ENCODE results near the gene ADAMTSL3.

Gene ADAMTSL3

DNA sequence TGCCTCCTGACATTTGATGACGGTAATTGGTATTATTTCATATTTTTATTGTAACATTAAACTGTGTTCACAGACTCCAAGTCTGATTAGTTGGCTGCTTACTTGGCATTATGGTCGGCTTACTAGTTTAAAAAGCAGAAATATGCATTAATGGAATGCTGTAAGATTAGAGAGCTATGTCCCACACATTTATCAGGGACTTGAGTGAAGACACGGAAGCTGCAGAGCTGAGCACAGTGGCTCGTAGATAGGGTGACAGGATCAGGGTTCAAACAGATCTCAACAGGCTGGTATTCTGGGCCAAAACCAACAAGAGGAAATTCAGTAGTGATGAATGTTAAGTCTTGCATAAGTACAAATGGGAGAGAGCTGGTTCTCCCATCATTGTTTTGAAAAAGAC, 113.8 kb downstream of the ADAMTSL3 start:
- Histone ChIP-seq H3K9me3 (ENCODE audit: control insufficient read depth in 2 of 2, low read length in 2 of 2) (no peaks in the 10 kb centered on the region), H3K9ac (ENCODE audit: low read depth in 1 of 2, low read length in 2 of 2) (no peak overlapping the region), H3K36me3 (ENCODE audit: control insufficient read depth in 2 of 2, insufficient read depth in 2 of 2, low read length in 2 of 2) (no peaks in the 10 kb centered on the region), H3K27ac (ENCODE audit: low read depth in 2 of 2, low read length in 2 of 2) (no peak overlapping the region), H3K27me3 (ENCODE audit: control insufficient read depth in 2 of 2, insufficient read depth in 2 of 2, low read length in 2 of 2) (no peaks in the 10 kb centered on the region), H3K4me3 (ENCODE audit: low read length in 2 of 2) (no peak overlapping the region), H3K4me1 (ENCODE audit: control insufficient read depth in 2 of 2, insufficient read depth in 2 of 2, low read length in 2 of 2) (no peaks in the 10 kb centered on the region)

DNA sequence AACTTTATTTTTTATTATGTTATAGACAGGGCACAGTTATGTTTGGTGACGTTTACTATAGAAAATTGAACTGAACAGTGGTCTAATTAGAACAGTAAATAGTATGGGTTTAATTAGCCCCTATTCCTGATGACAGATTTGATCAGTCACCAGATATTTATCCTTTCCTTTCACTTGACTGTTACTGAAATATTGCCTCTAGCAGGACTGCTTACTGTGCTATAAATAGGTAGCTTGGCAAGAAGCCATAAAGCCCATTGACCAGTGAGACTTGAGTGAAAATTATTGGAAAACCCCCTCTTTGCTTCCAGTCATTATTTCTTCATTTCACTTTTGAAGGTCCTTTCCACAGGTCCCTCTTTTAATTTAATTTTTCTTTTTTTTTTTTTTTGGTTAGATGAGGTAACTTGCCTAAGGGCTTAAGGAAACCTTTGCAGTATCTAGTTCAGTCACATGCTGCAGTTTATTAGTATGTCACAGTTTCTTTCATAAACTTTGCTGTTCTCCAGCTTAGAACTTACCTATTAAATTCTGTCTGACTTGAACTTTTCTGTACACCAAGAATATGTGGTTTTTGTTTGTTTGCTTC, 115.6 kb downstream of the ADAMTSL3 start:
- Histone ChIP-seq H3K9me3 (ENCODE audit: control insufficient read depth in 2 of 2, low read length in 2 of 2) (no peaks in the 10 kb centered on the region), H3K4me3 (ENCODE audit: low read length in 2 of 2) (no peak overlapping the region), H3K27me3 (ENCODE audit: control insufficient read depth in 2 of 2, insufficient read depth in 2 of 2, low read length in 2 of 2) (no peaks in the 10 kb centered on the region), H3K4me1 (ENCODE audit: control insufficient read depth in 2 of 2, insufficient read depth in 2 of 2, low read length in 2 of 2) (no peaks in the 10 kb centered on the region), H3K27ac (ENCODE audit: low read depth in 2 of 2, low read length in 2 of 2) (no peak overlapping the region), H3K9ac (ENCODE audit: low read depth in 1 of 2, low read length in 2 of 2) (no peak overlapping the region), H3K36me3 (ENCODE audit: control insufficient read depth in 2 of 2, insufficient read depth in 2 of 2, low read length in 2 of 2) (no peaks in the 10 kb centered on the region)

DNA sequence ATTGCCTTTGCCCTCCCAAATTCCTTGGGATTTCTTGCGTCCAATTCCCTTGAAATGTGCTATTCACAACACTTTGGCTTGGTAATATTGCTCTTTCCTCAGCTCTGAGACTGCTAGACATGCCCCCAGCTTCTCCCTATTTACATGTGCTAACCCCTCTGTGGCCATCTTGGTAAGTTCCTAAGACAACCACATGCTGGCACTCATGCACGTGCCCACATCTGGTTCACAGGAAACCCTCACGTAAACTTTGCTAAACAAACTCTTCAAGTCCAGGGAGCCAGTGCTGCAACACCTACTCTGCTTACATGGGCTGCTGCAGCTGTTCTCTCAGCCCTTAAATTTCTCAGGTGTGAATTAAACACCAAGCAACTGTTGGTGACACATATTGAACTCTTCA, 121.8 kb downstream of the ADAMTSL3 start:
- Histone ChIP-seq H3K4me1 (ENCODE audit: control insufficient read depth in 2 of 2, insufficient read depth in 2 of 2, low read length in 2 of 2) (no peaks in the 10 kb centered on the region), H3K9me3 (ENCODE audit: control insufficient read depth in 2 of 2, low read length in 2 of 2) (no peaks in the 10 kb centered on the region), H3K27me3 (ENCODE audit: control insufficient read depth in 2 of 2, insufficient read depth in 2 of 2, low read length in 2 of 2) (no peaks in the 10 kb centered on the region), H3K9ac (ENCODE audit: low read depth in 1 of 2, low read length in 2 of 2) (no peak overlapping the region), H3K4me3 (ENCODE audit: low read length in 2 of 2) (no peak overlapping the region), H3K36me3 (ENCODE audit: control insufficient read depth in 2 of 2, insufficient read depth in 2 of 2, low read length in 2 of 2) (no peaks in the 10 kb centered on the region), H3K27ac (ENCODE audit: low read depth in 2 of 2, low read length in 2 of 2) (no peak overlapping the region)

DNA sequence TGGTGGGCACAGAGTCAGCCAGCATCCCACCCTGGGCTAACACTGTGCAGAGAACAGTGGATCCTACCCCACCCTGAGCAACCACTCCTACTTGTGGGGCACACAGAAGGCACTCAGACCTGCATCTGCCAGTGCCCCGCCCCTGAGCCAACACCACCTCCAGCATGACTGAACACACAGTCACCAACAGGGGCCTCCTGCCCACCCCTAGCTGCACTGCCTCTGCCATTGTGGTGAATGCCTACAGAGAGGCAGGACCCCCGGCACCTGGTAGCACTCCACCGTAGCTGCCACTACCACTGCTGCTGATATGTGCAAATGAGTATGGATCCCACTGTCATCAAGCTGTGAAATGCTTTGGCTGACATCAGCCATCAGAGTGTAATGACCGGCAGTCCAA, 123.1 kb downstream of the ADAMTSL3 start:
- no peaks in the 10 kb centered on the region for H3K4me1 ChIP-seq (ENCODE audit: control insufficient read depth in 2 of 2, insufficient read depth in 2 of 2, low read length in 2 of 2)
- no peak overlapping the region for H3K4me3 ChIP-seq (ENCODE audit: low read length in 2 of 2)
- no peak overlapping the region for H3K27ac ChIP-seq (ENCODE audit: low read depth in 2 of 2, low read length in 2 of 2)
- H3K27me3 ChIP-seq (ENCODE audit: control insufficient read depth in 2 of 2, insufficient read depth in 2 of 2, low read length in 2 of 2): no peaks in the 10 kb centered on the region
- no peaks in the 10 kb centered on the region for H3K36me3 ChIP-seq (ENCODE audit: control insufficient read depth in 2 of 2, insufficient read depth in 2 of 2, low read length in 2 of 2)
- no peaks in the 10 kb centered on the region for H3K9me3 ChIP-seq (ENCODE audit: control insufficient read depth in 2 of 2, low read length in 2 of 2)
- no peak overlapping the region for H3K9ac ChIP-seq (ENCODE audit: low read depth in 1 of 2, low read length in 2 of 2)

DNA sequence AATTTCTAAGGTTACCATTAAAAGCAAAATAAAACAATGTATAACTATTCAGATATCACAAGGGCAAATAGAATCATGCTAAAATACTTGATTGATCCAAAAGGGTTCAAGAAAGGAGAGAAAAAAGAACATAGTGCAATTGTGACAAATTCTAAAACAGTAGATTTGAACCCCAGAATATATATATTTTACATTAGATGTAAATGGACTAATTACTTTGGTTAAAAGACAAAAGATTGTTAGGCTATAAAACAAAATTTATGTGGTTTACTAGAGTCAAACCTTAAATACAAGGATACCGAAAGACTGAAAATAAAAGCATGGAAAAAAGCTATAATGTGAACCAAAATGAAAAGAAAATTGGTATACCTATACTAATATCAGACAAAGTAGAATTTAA, 129.3 kb downstream of the ADAMTSL3 start:
- Histone ChIP-seq H3K4me1 (ENCODE audit: control insufficient read depth in 2 of 2, insufficient read depth in 2 of 2, low read length in 2 of 2) (no peaks in the 10 kb centered on the region), H3K4me3 (ENCODE audit: low read length in 2 of 2) (no peak overlapping the region), H3K9ac (ENCODE audit: low read depth in 1 of 2, low read length in 2 of 2) (no peak overlapping the region), H3K27ac (ENCODE audit: low read depth in 2 of 2, low read length in 2 of 2) (no peak overlapping the region), H3K9me3 (ENCODE audit: control insufficient read depth in 2 of 2, low read length in 2 of 2) (no peaks in the 10 kb centered on the region), H3K36me3 (ENCODE audit: control insufficient read depth in 2 of 2, insufficient read depth in 2 of 2, low read length in 2 of 2) (no peaks in the 10 kb centered on the region), H3K27me3 (ENCODE audit: control insufficient read depth in 2 of 2, insufficient read depth in 2 of 2, low read length in 2 of 2) (no peaks in the 10 kb centered on the region)

DNA sequence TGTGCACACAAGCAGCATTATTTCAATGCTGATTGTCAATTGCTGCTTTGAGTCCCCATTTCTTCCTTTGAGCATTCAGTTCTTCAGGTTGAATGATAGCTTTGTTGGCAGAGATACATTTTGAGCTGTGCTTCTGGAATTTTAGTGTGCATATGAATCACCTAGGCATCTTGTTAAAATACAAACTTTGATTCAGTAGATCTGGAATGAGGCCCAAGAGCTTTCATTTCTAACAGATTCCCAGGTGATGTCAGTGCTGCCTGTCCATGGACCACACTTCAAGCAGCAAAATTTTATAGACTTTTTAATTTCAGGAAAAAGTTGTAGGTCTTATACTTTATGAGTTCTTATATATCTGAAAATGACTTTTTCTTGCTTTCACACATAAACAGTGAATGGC, 131.1 kb downstream of the ADAMTSL3 start:
- Histone ChIP-seq H3K9ac (ENCODE audit: low read depth in 1 of 2, low read length in 2 of 2) (no peak overlapping the region), H3K4me3 (ENCODE audit: low read length in 2 of 2) (no peak overlapping the region), H3K36me3 (ENCODE audit: control insufficient read depth in 2 of 2, insufficient read depth in 2 of 2, low read length in 2 of 2) (no peaks in the 10 kb centered on the region), H3K27ac (ENCODE audit: low read depth in 2 of 2, low read length in 2 of 2) (no peak overlapping the region), H3K27me3 (ENCODE audit: control insufficient read depth in 2 of 2, insufficient read depth in 2 of 2, low read length in 2 of 2) (no peaks in the 10 kb centered on the region), H3K4me1 (ENCODE audit: control insufficient read depth in 2 of 2, insufficient read depth in 2 of 2, low read length in 2 of 2) (no peaks in the 10 kb centered on the region), H3K9me3 (ENCODE audit: control insufficient read depth in 2 of 2, low read length in 2 of 2) (no peaks in the 10 kb centered on the region)

DNA sequence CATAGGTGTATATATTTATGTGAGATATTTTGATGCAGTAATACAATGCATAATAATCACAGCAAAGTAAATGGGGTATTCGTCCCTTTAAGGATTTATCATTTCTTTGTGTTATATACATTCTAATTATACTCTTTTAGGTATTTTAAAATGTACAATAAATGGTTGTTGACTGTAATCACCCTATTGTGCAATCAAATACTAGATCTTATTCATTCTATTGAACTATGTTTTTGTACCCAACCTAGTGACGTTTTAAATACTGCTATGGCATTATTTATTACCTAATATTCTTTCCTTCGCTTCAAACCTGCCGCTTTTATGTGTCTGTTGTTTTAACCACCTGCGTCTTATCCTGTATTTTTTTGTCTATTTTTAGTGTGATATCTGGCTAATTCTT, 132.4 kb downstream of the ADAMTSL3 start:
- Histone ChIP-seq H3K4me3 (ENCODE audit: low read length in 2 of 2) (no peak overlapping the region), H3K4me1 (ENCODE audit: control insufficient read depth in 2 of 2, insufficient read depth in 2 of 2, low read length in 2 of 2) (no peaks in the 10 kb centered on the region), H3K9ac (ENCODE audit: low read depth in 1 of 2, low read length in 2 of 2) (no peak overlapping the region), H3K36me3 (ENCODE audit: control insufficient read depth in 2 of 2, insufficient read depth in 2 of 2, low read length in 2 of 2) (no peaks in the 10 kb centered on the region), H3K9me3 (ENCODE audit: control insufficient read depth in 2 of 2, low read length in 2 of 2) (no peaks in the 10 kb centered on the region), H3K27me3 (ENCODE audit: control insufficient read depth in 2 of 2, insufficient read depth in 2 of 2, low read length in 2 of 2) (no peaks in the 10 kb centered on the region), H3K27ac (ENCODE audit: low read depth in 2 of 2, low read length in 2 of 2) (no peak overlapping the region)

DNA sequence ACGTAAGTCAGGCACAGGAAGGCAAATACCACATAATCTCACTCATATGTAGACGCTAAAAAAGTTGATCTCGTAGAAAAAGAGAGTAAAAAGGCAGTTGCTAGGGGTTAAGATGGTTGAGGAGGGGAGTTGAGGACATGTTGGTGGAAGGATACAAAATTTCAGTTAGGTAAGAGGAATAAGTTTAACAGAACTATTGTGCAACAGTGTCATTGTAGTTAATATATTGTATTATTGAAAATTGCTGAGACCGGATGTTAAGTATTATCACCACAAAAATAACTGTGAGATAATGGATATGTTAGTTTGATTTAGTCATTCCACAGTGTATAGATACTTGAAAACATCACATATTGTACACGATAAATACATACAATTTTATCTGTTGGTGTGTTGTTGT, 139.1 kb downstream of the ADAMTSL3 start:
- H3K9me3 ChIP-seq (ENCODE audit: control insufficient read depth in 2 of 2, low read length in 2 of 2): no peaks in the 10 kb centered on the region
- H3K27ac ChIP-seq (ENCODE audit: low read depth in 2 of 2, low read length in 2 of 2): no peak overlapping the region
- H3K4me3 ChIP-seq (ENCODE audit: low read length in 2 of 2): no peak overlapping the region
- no peaks in the 10 kb centered on the region for H3K4me1 ChIP-seq (ENCODE audit: control insufficient read depth in 2 of 2, insufficient read depth in 2 of 2, low read length in 2 of 2)
- H3K9ac ChIP-seq (ENCODE audit: low read depth in 1 of 2, low read length in 2 of 2): no peak overlapping the region
- H3K36me3 ChIP-seq (ENCODE audit: control insufficient read depth in 2 of 2, insufficient read depth in 2 of 2, low read length in 2 of 2): no peaks in the 10 kb centered on the region
- no peaks in the 10 kb centered on the region for H3K27me3 ChIP-seq (ENCODE audit: control insufficient read depth in 2 of 2, insufficient read depth in 2 of 2, low read length in 2 of 2)

DNA sequence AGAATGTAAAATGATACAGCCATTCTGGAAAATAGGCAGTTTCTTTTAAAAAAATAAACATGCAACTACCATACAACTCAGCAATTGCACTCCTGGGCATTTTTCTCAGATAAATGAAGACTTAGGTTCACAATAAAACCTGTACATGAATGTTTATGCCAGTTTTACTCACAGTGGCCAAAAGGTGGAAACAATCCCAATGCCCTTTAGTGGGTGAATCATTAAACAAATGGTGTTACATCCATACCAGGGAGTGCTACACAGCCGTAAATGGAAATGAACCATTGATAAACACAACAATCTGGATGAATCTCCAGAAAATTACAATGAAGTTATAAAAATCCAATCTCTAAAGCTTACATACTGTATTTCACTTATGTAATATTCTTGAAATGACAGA, 140.3 kb downstream of the ADAMTSL3 start:
- Histone ChIP-seq H3K9ac (ENCODE audit: low read depth in 1 of 2, low read length in 2 of 2) (no peak overlapping the region), H3K4me3 (ENCODE audit: low read length in 2 of 2) (no peak overlapping the region), H3K4me1 (ENCODE audit: control insufficient read depth in 2 of 2, insufficient read depth in 2 of 2, low read length in 2 of 2) (no peaks in the 10 kb centered on the region), H3K9me3 (ENCODE audit: control insufficient read depth in 2 of 2, low read length in 2 of 2) (no peaks in the 10 kb centered on the region), H3K27ac (ENCODE audit: low read depth in 2 of 2, low read length in 2 of 2) (no peak overlapping the region), H3K27me3 (ENCODE audit: control insufficient read depth in 2 of 2, insufficient read depth in 2 of 2, low read length in 2 of 2) (no peaks in the 10 kb centered on the region), H3K36me3 (ENCODE audit: control insufficient read depth in 2 of 2, insufficient read depth in 2 of 2, low read length in 2 of 2) (no peaks in the 10 kb centered on the region)

DNA sequence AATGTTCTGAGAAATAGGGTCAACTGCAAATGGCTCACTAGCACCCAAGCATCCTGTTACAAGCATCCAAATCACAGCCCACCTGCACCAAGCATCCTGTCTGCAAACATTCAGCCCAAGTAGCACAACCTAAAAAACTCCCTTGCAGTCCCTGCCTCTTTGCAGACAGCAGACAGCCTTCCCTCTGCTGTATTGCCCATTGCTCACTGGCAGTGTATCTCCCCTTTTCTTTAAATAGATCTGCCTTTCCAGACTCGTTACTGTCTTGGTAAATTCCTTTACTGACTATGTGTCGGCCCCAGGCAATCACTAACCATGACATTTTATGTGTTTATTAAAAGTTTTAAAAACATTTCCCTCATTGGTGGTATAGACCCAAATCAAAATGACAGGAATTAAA, 155.4 kb downstream of the ADAMTSL3 start:
- no peaks in the 10 kb centered on the region for H3K4me1 ChIP-seq (ENCODE audit: control insufficient read depth in 2 of 2, insufficient read depth in 2 of 2, low read length in 2 of 2)
- H3K36me3 ChIP-seq (ENCODE audit: control insufficient read depth in 2 of 2, insufficient read depth in 2 of 2, low read length in 2 of 2): no peaks in the 10 kb centered on the region
- no peak overlapping the region for H3K9ac ChIP-seq (ENCODE audit: low read depth in 1 of 2, low read length in 2 of 2)
- H3K27ac ChIP-seq (ENCODE audit: low read depth in 2 of 2, low read length in 2 of 2): no peak overlapping the region
- H3K27me3 ChIP-seq (ENCODE audit: control insufficient read depth in 2 of 2, insufficient read depth in 2 of 2, low read length in 2 of 2): no peaks in the 10 kb centered on the region
- peaks cover 0 to 3% of the 10 kb centered on the region in 2 donors for H3K9me3 ChIP-seq (ENCODE audit: control insufficient read depth in 2 of 2, low read length in 2 of 2)
- H3K4me3 ChIP-seq (ENCODE audit: low read length in 2 of 2): no peak overlapping the region

DNA sequence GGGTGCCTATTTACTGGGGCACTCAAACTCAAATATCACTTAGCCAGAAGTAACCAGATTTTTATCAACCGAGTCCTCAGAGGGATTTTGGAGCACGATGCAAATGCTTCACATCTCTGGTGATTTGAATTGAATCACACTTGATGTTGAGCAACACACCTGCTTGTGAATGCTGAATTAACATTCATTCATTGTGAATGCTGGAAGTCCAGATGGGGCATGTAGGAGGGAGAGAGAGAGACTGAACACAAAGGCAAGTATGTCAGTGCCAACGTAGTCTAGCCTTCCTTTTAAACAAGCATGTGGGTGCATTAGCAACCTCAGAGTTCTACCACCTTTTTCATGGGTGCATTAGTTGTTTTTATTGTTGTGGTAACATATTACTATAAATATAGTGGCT, 156.2 kb downstream of the ADAMTSL3 start:
- Histone ChIP-seq H3K4me1 (ENCODE audit: control insufficient read depth in 2 of 2, insufficient read depth in 2 of 2, low read length in 2 of 2) (no peaks in the 10 kb centered on the region), H3K27me3 (ENCODE audit: control insufficient read depth in 2 of 2, insufficient read depth in 2 of 2, low read length in 2 of 2) (no peaks in the 10 kb centered on the region), H3K9ac (ENCODE audit: low read depth in 1 of 2, low read length in 2 of 2) (no peak overlapping the region), H3K9me3 (ENCODE audit: control insufficient read depth in 2 of 2, low read length in 2 of 2) (peaks cover 0 to 3% of the 10 kb centered on the region in 2 donors), H3K27ac (ENCODE audit: low read depth in 2 of 2, low read length in 2 of 2) (no peak overlapping the region), H3K36me3 (ENCODE audit: control insufficient read depth in 2 of 2, insufficient read depth in 2 of 2, low read length in 2 of 2) (no peaks in the 10 kb centered on the region), H3K4me3 (ENCODE audit: low read length in 2 of 2) (no peak overlapping the region)

All from mucosa of rectum (tissue), 2 donors.